HG03439 (cell line): ENCODE results near the gene FAM47B.

Experiments
- ATAC-seq: cut with Tn5 transposase; IDR thresholded peaks from one replicate; pipeline ENCODE4 v1.9.1; 2021; ENCODE audit warnings: mild to moderate bottlenecking, moderate library complexity; ENCODE audit not compliant: unreplicated experiment

FAM47B gene

GRCh38 chrX:34942496-34942895 is at the start of gene FAM47B:
FAM47B (plus strand) TSS chrX:34942796; CDS start chrX:34942832, 36 bp downstream.
- ATAC-seq: no peak

- no peak for ATAC-seq
Measured at GRCh38 chrX:34893741-34894140, 48.9 kb upstream of the FAM47B start.

GRCh38 chrX:34900691-34901090 is 41.9 kb upstream of the FAM47B start:
- ATAC-seq: no peak

DNA sequence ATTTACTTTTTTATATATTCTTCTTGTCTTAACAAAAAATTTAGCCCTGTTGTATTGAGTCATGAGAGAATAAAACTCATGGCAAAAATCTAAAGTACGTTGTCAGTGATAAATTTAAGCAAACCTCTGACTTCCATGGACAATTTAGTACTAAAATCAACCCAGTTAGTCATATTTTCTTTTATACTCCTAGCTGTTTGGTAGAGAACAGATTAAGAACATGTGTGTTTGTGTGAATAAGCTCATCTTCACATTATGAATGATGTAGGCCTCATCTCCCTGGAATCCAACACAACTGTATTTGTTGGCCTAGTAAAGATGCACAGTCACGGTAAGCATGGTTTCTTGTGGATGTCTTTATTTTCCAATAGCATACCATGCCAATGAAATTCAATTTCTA is 40.8 kb upstream of the FAM47B start:
- ATAC-seq: no peak

- no peak for ATAC-seq
Measured at GRCh38 chrX:34903316-34903715, 39.3 kb upstream of the FAM47B start.

GRCh38 chrX:34909151-34909550 is 33.4 kb upstream of the FAM47B start:
- no peak for ATAC-seq

GRCh38 chrX:34915463-34916225 is 27.0 kb upstream of the FAM47B start:
- ATAC-seq: no peak

DNA sequence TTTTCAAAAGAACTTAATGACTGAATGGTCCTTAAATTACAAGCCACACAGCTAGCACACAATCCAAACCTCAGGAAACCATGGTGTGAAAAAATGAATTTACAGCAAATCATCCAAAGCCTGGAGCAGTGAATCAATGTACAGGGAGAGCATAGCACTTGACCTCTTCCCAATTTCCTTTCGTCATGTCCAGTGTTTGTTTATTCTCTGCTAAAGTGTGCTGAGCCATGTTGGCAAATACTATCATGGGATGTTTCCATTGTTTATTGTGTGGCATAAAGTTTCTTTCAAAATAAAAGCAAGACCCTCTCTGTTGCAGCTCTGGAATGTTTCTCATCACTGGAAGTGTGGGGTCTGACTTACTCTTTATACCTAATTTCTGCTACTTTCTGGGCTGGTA is 25.4 kb upstream of the FAM47B start:
- no peak for ATAC-seq

DNA sequence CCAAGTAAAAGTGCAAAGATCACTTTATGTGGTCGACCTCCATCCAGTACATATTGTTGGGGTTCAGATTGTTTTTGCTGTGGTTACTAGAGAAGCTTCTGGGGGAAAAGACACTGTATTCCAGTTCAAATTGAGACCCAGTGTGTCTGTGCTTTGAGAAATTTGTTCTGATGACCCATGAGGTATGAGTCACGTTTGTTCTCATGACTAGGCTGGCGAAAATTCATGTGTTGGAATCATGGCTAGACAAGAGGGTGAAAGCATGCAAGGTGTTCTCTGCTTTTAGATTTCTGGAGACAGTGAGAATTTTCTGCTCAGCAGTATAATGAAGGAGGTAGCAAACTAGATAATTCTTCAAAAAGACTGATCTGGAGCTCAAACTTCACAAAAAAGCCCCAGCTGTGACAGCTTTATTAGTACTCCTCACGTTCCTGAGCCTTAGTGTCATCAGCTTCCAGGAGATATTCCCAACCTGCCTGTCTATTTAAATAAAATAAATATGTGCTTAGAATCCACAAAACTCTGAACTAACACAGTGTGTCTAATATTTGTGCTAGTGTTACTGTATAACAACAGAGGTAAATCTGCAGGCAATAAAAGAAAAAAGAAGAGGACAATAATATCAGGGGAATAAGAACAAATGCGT is 24.4 kb upstream of the FAM47B start:
- no peak for ATAC-seq

- ATAC-seq: no peak
Measured at GRCh38 chrX:34918856-34919255, 23.7 kb upstream of the FAM47B start.

DNA sequence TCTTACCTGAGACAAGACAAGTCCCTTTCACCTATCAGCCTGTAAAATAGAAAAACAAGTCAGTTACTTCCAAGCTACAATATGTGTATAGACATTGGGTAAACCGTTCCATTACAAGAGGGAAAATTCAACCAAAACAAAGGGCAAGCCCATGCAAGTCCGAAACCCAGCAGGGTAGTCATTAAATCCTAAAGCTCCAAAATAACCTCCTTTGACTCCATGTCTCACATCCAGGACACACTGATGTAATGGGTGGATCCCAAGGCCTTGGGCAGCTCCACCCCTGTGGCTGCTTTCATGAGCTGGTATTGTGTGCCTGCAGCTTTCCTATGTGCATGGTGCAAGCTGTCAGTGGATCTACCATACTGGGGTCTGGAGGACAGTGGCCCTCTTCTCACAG is 14.7 kb upstream of the FAM47B start:
- ATAC-seq: no peak

- no peak for ATAC-seq
Measured at GRCh38 chrX:34943235-34943634, 639 bp downstream of the FAM47B start.

DNA sequence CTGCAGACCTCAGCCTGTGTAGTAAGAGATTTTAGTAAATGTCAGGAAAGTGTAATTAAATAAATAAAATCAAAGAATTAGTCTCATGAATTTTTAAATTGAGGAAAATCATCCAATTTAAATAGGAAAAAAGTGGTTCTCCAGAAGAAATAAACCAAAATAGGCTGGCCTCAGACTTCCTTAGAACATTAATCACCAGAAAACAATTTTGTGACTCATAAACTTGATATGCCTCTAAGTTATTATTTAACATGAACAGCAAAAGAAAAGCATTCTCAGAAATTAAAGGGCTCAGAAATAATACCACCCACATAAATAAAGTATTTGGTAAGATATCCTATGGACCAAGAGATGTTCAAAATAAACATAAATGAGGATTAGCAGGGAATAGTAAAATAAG is 14.3 kb downstream of the FAM47B start:
- no peak for ATAC-seq

DNA sequence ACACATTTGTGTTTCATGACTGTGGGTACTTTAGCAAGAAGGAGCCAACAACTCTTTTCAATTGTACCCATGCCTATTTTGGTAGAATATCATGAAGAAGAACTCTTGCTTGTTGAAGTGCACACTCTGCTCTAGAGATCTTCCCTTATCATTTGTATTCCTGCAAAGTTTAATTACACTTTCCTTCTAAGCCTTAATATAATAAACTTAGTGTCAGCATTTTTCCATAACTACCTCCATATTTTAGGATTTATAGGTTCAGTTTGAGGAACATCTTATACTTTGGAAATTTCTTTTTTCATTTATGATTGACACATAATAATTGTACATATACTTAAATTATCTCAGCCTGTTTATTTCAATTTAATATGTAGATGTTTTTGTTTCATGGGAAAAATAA is 19.1 kb downstream of the FAM47B start:
- no peak for ATAC-seq

- no peak for ATAC-seq
Measured at GRCh38 chrX:34972206-34972605, 29.6 kb downstream of the FAM47B start.

DNA sequence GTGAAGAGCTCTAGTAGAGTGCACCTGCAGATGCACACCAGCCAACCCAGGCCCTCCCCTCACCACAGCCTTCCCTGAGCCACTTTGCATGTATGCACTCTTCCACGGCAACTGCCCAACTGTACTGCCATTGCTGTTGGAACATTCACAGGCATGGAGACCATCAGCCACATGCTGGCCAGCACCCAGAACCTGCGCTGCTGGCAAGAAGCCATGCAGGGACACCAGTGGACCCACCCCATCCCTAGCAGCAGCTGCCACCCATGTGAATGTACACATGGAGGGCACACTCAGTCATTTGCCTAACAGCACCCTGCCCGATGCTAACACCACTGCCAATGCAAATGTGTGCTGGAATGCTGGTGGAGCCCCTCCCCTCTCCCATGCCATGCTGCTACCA is 35.6 kb downstream of the FAM47B start:
- ATAC-seq: no peak

DNA sequence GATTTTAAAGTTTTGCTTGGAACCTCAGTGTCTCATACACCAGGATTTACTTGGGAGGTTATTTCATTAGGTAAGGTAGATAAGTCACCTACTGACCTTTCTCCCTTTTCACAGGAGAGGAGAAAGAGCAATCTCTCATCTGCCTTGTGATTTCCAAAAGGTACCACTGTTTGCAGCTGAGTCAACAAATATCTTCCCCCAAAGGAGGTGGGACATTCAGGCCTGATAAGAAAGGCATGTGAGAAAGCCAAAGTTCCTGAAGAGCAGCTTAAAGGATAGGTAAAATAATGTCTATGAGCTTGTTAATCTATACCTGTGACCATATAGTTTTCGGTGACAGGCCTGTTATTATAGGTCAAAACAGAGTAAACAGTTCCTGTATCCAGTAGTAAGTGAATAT is 45.0 kb downstream of the FAM47B start:
- ATAC-seq: no peak
